Fibroblast of upper back skin (primary cell): ENCODE data around the gene FGF11.

Experiments
- DNase-seq: peaks from one replicate; pipeline ENCODE4 v3.0.0-alpha.2; 2013

FGF11 gene

GRCh38 chr17:7408863-7409262 is 30.4 kb upstream of the FGF11 start:
- DNase-seq, result no peak

- DNase-seq, result no peak
Measured at GRCh38 chr17:7409716-7410115, 29.6 kb upstream of the FGF11 start.

- no peak for DNase-seq
Measured at GRCh38 chr17:7410634-7411426, 28.5 kb upstream of the FGF11 start.

- no peak for DNase-seq
Measured at GRCh38 chr17:7411427-7411750, 27.9 kb upstream of the FGF11 start.

- peak; percentile 52 for DNase-seq
Measured at GRCh38 chr17:7413346-7413985, 25.8 kb upstream of the FGF11 start.

GRCh38 chr17:7414837-7415236 is 24.5 kb upstream of the FGF11 start:
- DNase-seq, result no peak

- DNase-seq, result no peak
Measured at GRCh38 chr17:7415784-7416183, 23.5 kb upstream of the FGF11 start.

- DNase-seq, result no peak
Measured at GRCh38 chr17:7416323-7416722, 23.0 kb upstream of the FGF11 start.

- DNase-seq, result no peak
Measured at GRCh38 chr17:7417056-7417655, 22.2 kb upstream of the FGF11 start.

GRCh38 chr17:7418472-7419152 is 20.7 kb upstream of the FGF11 start:
- DNase-seq, result no peak

GRCh38 chr17:7419819-7420610 is 19.3 kb upstream of the FGF11 start, which contains the start of gene SPEM1:
SPEM1 (plus strand) TSS chr17:7420324; CDS start chr17:7420385, 61 bp downstream.
- DNase-seq, result no peak

- DNase-seq, result no peak
Measured at GRCh38 chr17:7421186-7421585, 18.1 kb upstream of the FGF11 start.

- no peak for DNase-seq
Measured at GRCh38 chr17:7423679-7424078, 15.6 kb upstream of the FGF11 start.

GRCh38 chr17:7425316-7425715 is 14.0 kb upstream of the FGF11 start, which contains the start of gene SPEM2:
SPEM2 (plus strand) TSS chr17:7425616; CDS start chr17:7425689, 73 bp downstream.
- DNase-seq, result no peak

- DNase-seq, result no peak
Measured at GRCh38 chr17:7425756-7426155, 13.6 kb upstream of the FGF11 start.

- no peak for DNase-seq
Measured at GRCh38 chr17:7426203-7426863, 13.0 kb upstream of the FGF11 start.

- DNase-seq, result no peak
Measured at GRCh38 chr17:7426896-7427489, 12.3 kb upstream of the FGF11 start.

- no peak for DNase-seq
Measured at GRCh38 chr17:7427549-7427948, 11.8 kb upstream of the FGF11 start.

- no peak for DNase-seq
Measured at GRCh38 chr17:7428557-7428956, 10.8 kb upstream of the FGF11 start, which contains the start of gene SPEM3. SPEM3 (plus strand) TSS chr17:7428857; CDS start chr17:7428903, 46 bp downstream.

- DNase-seq, result no peak
Measured at GRCh38 chr17:7429722-7430121, 9.6 kb upstream of the FGF11 start.

- DNase-seq, result peak; percentile 28
Measured at GRCh38 chr17:7431231-7431630, 8.1 kb upstream of the FGF11 start.

- no peak for DNase-seq
Measured at GRCh38 chr17:7432296-7432695, 7.0 kb upstream of the FGF11 start.
